Measurements from ENCODE around the gene MYL7. TPM values are rescaled to one million over a fixed set of nuclear protein-coding genes. Genes with fewer than 3 reads are reported as not detected.

Gene MYL7
- total RNA-seq, 1 donor from 2014 or later, result not detected

- no peak overlapping the region for H3K4me3 Mint-ChIP-seq
- H3K27me3 Mint-ChIP-seq, result no peaks in the 10 kb centered on the region
- no peaks in the 10 kb centered on the region for H3K9me3 Mint-ChIP-seq
- H3K4me1 Mint-ChIP-seq, result no peaks in the 10 kb centered on the region
- no peak overlapping the region for H3K27ac Mint-ChIP-seq
- intact Hi-C loops (cut with micrococcal nuclease), result no loop called here
- no peak for DNase-seq
- H3K36me3 Mint-ChIP-seq (ENCODE audit: low read depth), result peaks cover 21% of the 10 kb centered on the region
Observed at GRCh38 chr7:44112231-44112996, 28.7 kb downstream of the MYL7 start.

GRCh38 chr7:44111761-44112160 is 29.4 kb downstream of the MYL7 start:
- intact Hi-C loops (cut with micrococcal nuclease), result no loop called here
- H3K27ac Mint-ChIP-seq, result peak overlapping the region; percentile 25
- H3K27me3 Mint-ChIP-seq, result no peaks in the 10 kb centered on the region
- H3K36me3 Mint-ChIP-seq (ENCODE audit: low read depth), result peaks cover 18% of the 10 kb centered on the region
- H3K4me1 Mint-ChIP-seq, result no peaks in the 10 kb centered on the region
- H3K4me3 Mint-ChIP-seq, result no peak overlapping the region
- no peak for DNase-seq
- no peaks in the 10 kb centered on the region for H3K9me3 Mint-ChIP-seq

- Mint-ChIP-seq H3K36me3 (ENCODE audit: low read depth) (peaks cover 18% of the 10 kb centered on the region), H3K4me1 (no peaks in the 10 kb centered on the region), H3K9me3 (no peaks in the 10 kb centered on the region), H3K27ac (no peak overlapping the region), H3K4me3 (no peak overlapping the region), H3K27me3 (no peaks in the 10 kb centered on the region)
- intact Hi-C loops (cut with micrococcal nuclease), result no loop called here
- DNase-seq, result no peak
Observed at GRCh38 chr7:44110719-44111635, 30.2 kb downstream of the MYL7 start.

- intact Hi-C loops (cut with micrococcal nuclease), result no loop called here
- no peak overlapping the region for H3K27ac Mint-ChIP-seq
- DNase-seq, result no peak
- peaks cover 7% of the 10 kb centered on the region for H3K4me1 Mint-ChIP-seq
- H3K27me3 Mint-ChIP-seq, result peaks cover 6% of the 10 kb centered on the region
- no peaks in the 10 kb centered on the region for H3K9me3 Mint-ChIP-seq
- no peak overlapping the region for H3K4me3 Mint-ChIP-seq
- peaks cover 17% of the 10 kb centered on the region for H3K36me3 Mint-ChIP-seq (ENCODE audit: low read depth)
Observed at GRCh38 chr7:44109991-44110390, 31.1 kb downstream of the MYL7 start.

- H3K4me3 Mint-ChIP-seq, result no peak overlapping the region
- intact Hi-C loops (cut with micrococcal nuclease), result no loop called here
- no peak overlapping the region for H3K27ac Mint-ChIP-seq
- H3K27me3 Mint-ChIP-seq, result peaks cover 6% of the 10 kb centered on the region
- H3K4me1 Mint-ChIP-seq, result peaks cover 7% of the 10 kb centered on the region
- no peaks in the 10 kb centered on the region for H3K9me3 Mint-ChIP-seq
- DNase-seq, result no peak
- peaks cover 10% of the 10 kb centered on the region for H3K36me3 Mint-ChIP-seq (ENCODE audit: low read depth)
Observed at GRCh38 chr7:44108768-44109750, 32.1 kb downstream of the MYL7 start.

- Mint-ChIP-seq H3K9me3 (no peaks in the 10 kb centered on the region), H3K36me3 (ENCODE audit: low read depth) (peaks cover 4% of the 10 kb centered on the region), H3K27ac (peak overlapping the region; percentile 3), H3K4me1 (peaks cover 7% of the 10 kb centered on the region), H3K4me3 (no peak overlapping the region), H3K27me3 (peaks cover 11% of the 10 kb centered on the region)
- intact Hi-C loops (cut with micrococcal nuclease), result no loop called here
- no peak for DNase-seq
Observed at GRCh38 chr7:44107961-44108767, 33.0 kb downstream of the MYL7 start.

- H3K4me3 Mint-ChIP-seq, result no peak overlapping the region
- no peak overlapping the region for H3K27ac Mint-ChIP-seq
- no peak for DNase-seq
- H3K27me3 Mint-ChIP-seq, result peaks cover 14% of the 10 kb centered on the region
- H3K9me3 Mint-ChIP-seq, result no peaks in the 10 kb centered on the region
- intact Hi-C loops (cut with micrococcal nuclease), result no loop called here
- H3K36me3 Mint-ChIP-seq (ENCODE audit: low read depth), result no peaks in the 10 kb centered on the region
- H3K4me1 Mint-ChIP-seq, result peaks cover 7% of the 10 kb centered on the region
Observed at GRCh38 chr7:44107116-44107960, 33.8 kb downstream of the MYL7 start.

GRCh38 chr7:44106311-44107065 is 34.6 kb downstream of the MYL7 start:
- no peak for DNase-seq
- H3K27ac Mint-ChIP-seq, result no peak overlapping the region
- peaks cover 17% of the 10 kb centered on the region for H3K27me3 Mint-ChIP-seq
- H3K36me3 Mint-ChIP-seq (ENCODE audit: low read depth), result no peaks in the 10 kb centered on the region
- no peaks in the 10 kb centered on the region for H3K9me3 Mint-ChIP-seq
- peaks cover 7% of the 10 kb centered on the region for H3K4me1 Mint-ChIP-seq
- intact Hi-C loops (cut with micrococcal nuclease), result no loop called here
- H3K4me3 Mint-ChIP-seq, result no peak overlapping the region

GRCh38 chr7:44105832-44106231 is 35.3 kb downstream of the MYL7 start:
- Mint-ChIP-seq H3K27ac (no peak overlapping the region), H3K4me3 (peak overlapping the region; percentile 76)

GRCh38 chr7:44104860-44105771 is 36.0 kb downstream of the MYL7 start:
- Mint-ChIP-seq H3K27ac (peak overlapping the region; percentile 35), H3K4me1 (peaks cover 7% of the 10 kb centered on the region), H3K36me3 (ENCODE audit: low read depth) (no peaks in the 10 kb centered on the region), H3K4me3 (peak overlapping the region; percentile 76), H3K9me3 (no peaks in the 10 kb centered on the region), H3K27me3 (peaks cover 17% of the 10 kb centered on the region)
- DNase-seq, result no peak
- intact Hi-C loops (cut with micrococcal nuclease), result loop anchor here (1.0 kb wide), 1 partner anchor 23 kb away; the partner anchor contains the start of gene POLM

More at GRCh38 chr7:44105832-44106231, 35.3 kb downstream of the MYL7 start:
- intact Hi-C loops (cut with micrococcal nuclease), result no loop called here
- no peak for DNase-seq
- no peaks in the 10 kb centered on the region for H3K9me3 Mint-ChIP-seq
- H3K36me3 Mint-ChIP-seq (ENCODE audit: low read depth), result no peaks in the 10 kb centered on the region
- peaks cover 17% of the 10 kb centered on the region for H3K27me3 Mint-ChIP-seq
- peaks cover 7% of the 10 kb centered on the region for H3K4me1 Mint-ChIP-seq
